ENCODE results near the gene ARL11. TPM values are rescaled to one million over a fixed set of nuclear protein-coding genes. Genes with fewer than 3 reads are reported as not detected.
"Not testable (repeated sequence)": the region's sequence is repeated elsewhere in the genome, so short reads cannot be mapped to it uniquely, and the experiment has no call there.

Gene ARL11
- total and polyA plus RNA-seq, 3 donors from 2014 or later, result 0.25 to 0.62 (median 0.47) TPM

GRCh38 chr13:49586717-49587116, 41.6 kb upstream of the ARL11 start:
- no peak for DNase-seq
- no peak overlapping the region for H3K4me3 ChIP-seq
- H3K9me3 ChIP-seq, result no peaks in the 10 kb centered on the region
- intact Hi-C loops (cut with DNase I; ENCODE audit: low total_unique reads), result no loop called here
- no peaks in the 10 kb centered on the region for H3K36me3 ChIP-seq (ENCODE audit: low read depth, missing control alignments)
- no peak overlapping the region for H3K27ac ChIP-seq
- TF ChIP-seq CTCF (IDR thresholded peaks at IDR 0.05) (no peak), POLR2A (IDR thresholded peaks at IDR 0.05) (no peak)
- no peaks in the 10 kb centered on the region for H3K27me3 ChIP-seq
- peaks cover 7% of the 10 kb centered on the region for H3K4me1 ChIP-seq
- 64 to 75% methylated on average over 3 of the region's 3 CpGs for WGBS, 2 donors

- H3K4me3 ChIP-seq, result no peak overlapping the region
- WGBS, 2 donors, result 67 to 74% methylated on average over 2 of the region's 2 CpGs
- no peaks in the 10 kb centered on the region for H3K36me3 ChIP-seq (ENCODE audit: low read depth, missing control alignments)
- DNase-seq, result no peak
- no peaks in the 10 kb centered on the region for H3K9me3 ChIP-seq
- H3K27me3 ChIP-seq, result no peaks in the 10 kb centered on the region
- intact Hi-C loops (cut with DNase I; ENCODE audit: low total_unique reads), result no loop called here
- peaks cover 7% of the 10 kb centered on the region for H3K4me1 ChIP-seq
- TF ChIP-seq CTCF (IDR thresholded peaks at IDR 0.05) (no peak), POLR2A (IDR thresholded peaks at IDR 0.05) (no peak)
- no peak overlapping the region for H3K27ac ChIP-seq
Measured at GRCh38 chr13:49587311-49587847, 40.9 kb upstream of the ARL11 start.

GRCh38 chr13:49590714-49591113, 37.6 kb upstream of the ARL11 start:
- H3K36me3 ChIP-seq (ENCODE audit: low read depth, missing control alignments); H3K27ac ChIP-seq; H3K4me1 ChIP-seq; intact Hi-C loops (cut with DNase I; ENCODE audit: low total_unique reads); H3K9me3 ChIP-seq; H3K4me3 ChIP-seq; DNase-seq; H3K27me3 ChIP-seq: not testable (repeated sequence)
- WGBS, 2 donors, result 51 to 53% methylated on average over 3 of the region's 3 CpGs

- H3K27me3 ChIP-seq; H3K36me3 ChIP-seq (ENCODE audit: low read depth, missing control alignments); intact Hi-C loops (cut with DNase I; ENCODE audit: low total_unique reads); H3K9me3 ChIP-seq; DNase-seq; H3K4me3 ChIP-seq; H3K27ac ChIP-seq; H3K4me1 ChIP-seq: not testable (repeated sequence)
- 75% methylated on average over 3 of the region's 4 CpGs; no CpG with 5 or more reads in 1 of the 2 donors for WGBS, 2 donors
Measured at GRCh38 chr13:49593876-49594275, 34.4 kb upstream of the ARL11 start.

GRCh38 chr13:49594576-49594975, 33.7 kb upstream of the ARL11 start:
- Histone ChIP-seq H3K27ac (no peak overlapping the region), H3K36me3 (ENCODE audit: low read depth, missing control alignments) (no peaks in the 10 kb centered on the region), H3K9me3 (no peaks in the 10 kb centered on the region), H3K27me3 (no peaks in the 10 kb centered on the region), H3K4me3 (no peak overlapping the region), H3K4me1 (no peaks in the 10 kb centered on the region)
- TF ChIP-seq CTCF (IDR thresholded peaks at IDR 0.05) (no peak), POLR2A (IDR thresholded peaks at IDR 0.05) (no peak)
- no peak for DNase-seq
- intact Hi-C loops (cut with DNase I; ENCODE audit: low total_unique reads), result no loop called here

GRCh38 chr13:49596221-49596620, 32.1 kb upstream of the ARL11 start:
- Histone ChIP-seq H3K4me3 (no peak overlapping the region), H3K9me3 (no peaks in the 10 kb centered on the region), H3K4me1 (no peaks in the 10 kb centered on the region), H3K27me3 (no peaks in the 10 kb centered on the region), H3K36me3 (ENCODE audit: low read depth, missing control alignments) (no peaks in the 10 kb centered on the region), H3K27ac (no peak overlapping the region)
- intact Hi-C loops (cut with DNase I; ENCODE audit: low total_unique reads), result no loop called here
- WGBS, 2 donors, result 66 to 70% methylated on average over 2 of the region's 2 CpGs
- DNase-seq, result no peak
- TF ChIP-seq POLR2A (IDR thresholded peaks at IDR 0.05) (no peak), CTCF (IDR thresholded peaks at IDR 0.05) (no peak)

Data from testis (tissue), 3 donors.